Skeletal muscle satellite cell (primary cell): ENCODE data around the gene CFAP54.

Source experiments
- H3K27me3 ChIP-seq: 2 replicates; pipeline ENCODE4 v1.7.0; 2013; ENCODE audit warnings: low read length; ENCODE audit not compliant: control insufficient read depth, insufficient read depth
- H3K36me3 ChIP-seq: 2 replicates; pipeline ENCODE4 v1.7.0; 2013; ENCODE audit warnings: mild to moderate bottlenecking, control low read depth, low read length; ENCODE audit not compliant: insufficient read depth
- H3K4me1 ChIP-seq: 2 replicates; pipeline ENCODE4 v1.7.0; 2013; ENCODE audit warnings: low read length; ENCODE audit not compliant: control insufficient read depth, insufficient read depth
- H3K4me2 ChIP-seq: 2 replicates; pipeline ENCODE4 v1.7.0; 2013; ENCODE audit warnings: mild to moderate bottlenecking, low read length
- H3K4me3 ChIP-seq: 2 replicates; pipeline ENCODE4 v1.7.0; 2013; ENCODE audit warnings: low read length
- H3K9ac ChIP-seq: 2 replicates; pipeline ENCODE4 v1.7.0; 2013; ENCODE audit warnings: mild to moderate bottlenecking, low read depth, low read length, moderate library complexity
- H3K9me3 ChIP-seq: replicated peaks from 2 replicates; pipeline ENCODE4 v1.7.0; 2013; ENCODE audit warnings: mild to moderate bottlenecking, control low read depth, low read length

CFAP54 gene

DNA sequence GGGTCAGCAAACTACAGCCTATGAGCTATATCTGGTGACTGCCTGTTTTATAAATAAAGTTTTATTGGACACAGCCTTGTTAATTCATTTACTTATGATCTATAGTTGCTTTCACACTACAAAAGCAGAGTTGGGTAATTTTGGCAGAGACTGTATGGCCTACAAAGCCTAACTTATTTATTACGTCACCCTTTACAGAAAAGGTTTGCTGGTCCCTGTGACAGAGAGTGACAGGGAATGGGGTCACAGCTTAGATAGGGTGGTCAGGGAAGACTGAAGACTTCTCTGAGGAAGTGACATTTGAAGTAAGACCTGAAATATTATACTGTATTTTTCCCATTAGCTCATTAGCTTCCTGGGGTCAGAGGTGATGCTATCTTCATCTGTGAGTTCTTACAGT is 342.0 kb downstream of the CFAP54 start:
- Histone ChIP-seq H3K4me2 (no peak overlapping the region), H3K4me3 (no peak overlapping the region), H3K36me3 (no peaks in the 10 kb centered on the region), H3K4me1 (no peaks in the 10 kb centered on the region), H3K9ac (no peak overlapping the region), H3K9me3 (no peaks in the 10 kb centered on the region), H3K27me3 (no peaks in the 10 kb centered on the region)

DNA sequence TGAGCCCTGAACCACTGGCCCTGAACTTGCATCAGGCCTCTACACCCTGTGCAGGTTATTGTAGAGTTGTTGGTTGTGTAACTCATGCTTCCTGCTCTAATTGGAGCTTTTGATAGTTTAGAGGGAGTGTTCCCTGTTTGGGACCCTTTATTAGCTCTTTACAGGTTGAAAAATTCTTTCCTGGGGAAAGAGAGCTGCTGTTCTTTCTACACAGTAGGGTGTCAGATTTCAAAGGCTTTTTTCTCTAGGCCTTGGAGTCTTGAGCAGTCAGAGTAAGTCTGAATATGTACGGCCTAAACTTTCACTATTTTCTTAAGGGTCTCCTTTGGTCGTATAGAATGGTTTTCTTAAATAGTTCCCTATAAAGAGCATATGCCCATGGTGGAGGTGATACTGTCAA is 356.9 kb downstream of the CFAP54 start:
- H3K4me2 ChIP-seq: no peak overlapping the region
- no peak overlapping the region for H3K9ac ChIP-seq
- H3K4me3 ChIP-seq: no peak overlapping the region
- no peaks in the 10 kb centered on the region for H3K4me1 ChIP-seq
- no peaks in the 10 kb centered on the region for H3K27me3 ChIP-seq
- no peaks in the 10 kb centered on the region for H3K9me3 ChIP-seq
- H3K36me3 ChIP-seq: no peaks in the 10 kb centered on the region

GRCh38 chr12:96850676-96851075 is 361.3 kb downstream of the CFAP54 start:
- Histone ChIP-seq H3K4me1 (no peaks in the 10 kb centered on the region), H3K4me3 (no peak overlapping the region), H3K27me3 (no peaks in the 10 kb centered on the region), H3K4me2 (no peak overlapping the region), H3K9me3 (no peaks in the 10 kb centered on the region), H3K36me3 (no peaks in the 10 kb centered on the region), H3K9ac (no peak overlapping the region)

- Histone ChIP-seq H3K9ac (no peak overlapping the region), H3K36me3 (no peaks in the 10 kb centered on the region), H3K9me3 (no peaks in the 10 kb centered on the region), H3K4me3 (no peak overlapping the region), H3K4me1 (peaks cover 6% of the 10 kb centered on the region), H3K4me2 (no peak overlapping the region), H3K27me3 (no peaks in the 10 kb centered on the region)
Measured at GRCh38 chr12:96858162-96858561, 368.8 kb downstream of the CFAP54 start.

DNA sequence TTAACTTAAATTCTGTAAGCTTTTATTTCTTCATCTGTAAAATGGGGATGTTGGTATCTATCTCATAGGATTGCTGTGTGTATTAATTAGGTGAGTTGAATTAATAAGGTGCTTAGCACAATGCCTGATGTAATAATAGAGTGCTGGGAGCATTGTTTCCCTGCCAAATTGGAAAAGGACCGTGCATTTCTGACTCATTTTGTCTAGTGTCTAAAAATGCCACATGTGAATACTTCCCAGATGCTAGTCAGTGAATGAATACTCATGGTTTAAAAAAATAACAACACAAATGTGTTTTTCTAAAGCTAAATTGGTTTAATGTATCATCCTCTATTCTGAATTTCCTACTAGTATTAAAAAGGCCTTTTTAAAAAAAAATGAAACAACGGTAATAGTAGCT is 372.3 kb downstream of the CFAP54 start:
- Histone ChIP-seq H3K9me3 (no peaks in the 10 kb centered on the region), H3K4me3 (no peak overlapping the region), H3K4me2 (no peak overlapping the region), H3K27me3 (no peaks in the 10 kb centered on the region), H3K9ac (no peak overlapping the region), H3K4me1 (peaks cover 6% of the 10 kb centered on the region), H3K36me3 (no peaks in the 10 kb centered on the region)

GRCh38 chr12:96862326-96862725 is 372.9 kb downstream of the CFAP54 start:
- Histone ChIP-seq H3K36me3 (no peaks in the 10 kb centered on the region), H3K4me3 (no peak overlapping the region)

DNA sequence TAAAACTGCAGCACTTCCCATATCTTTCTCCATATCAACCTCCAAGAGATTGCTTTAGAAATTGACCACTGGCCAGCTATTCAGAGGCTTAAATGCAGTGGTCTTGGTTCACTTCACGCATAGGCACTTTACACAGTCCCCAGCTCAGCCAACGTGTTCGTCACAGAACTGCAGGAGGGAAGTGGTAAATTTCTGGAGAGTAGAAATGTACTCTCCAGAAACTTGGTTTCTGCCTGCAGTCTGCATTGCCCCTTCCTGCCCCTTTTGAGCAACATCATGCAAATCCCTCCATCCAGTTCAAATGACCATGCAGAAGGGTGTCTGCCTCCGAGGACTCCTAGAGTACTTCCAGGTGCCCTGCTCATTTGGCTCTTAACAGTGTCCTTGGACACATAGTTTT is 375.0 kb downstream of the CFAP54 start:
- Histone ChIP-seq H3K9ac (no peak overlapping the region), H3K4me1 (peaks cover 6% of the 10 kb centered on the region), H3K4me3 (no peak overlapping the region), H3K27me3 (no peaks in the 10 kb centered on the region), H3K36me3 (no peaks in the 10 kb centered on the region), H3K9me3 (no peaks in the 10 kb centered on the region), H3K4me2 (no peak overlapping the region)

More at GRCh38 chr12:96862326-96862725, 372.9 kb downstream of the CFAP54 start:
- H3K4me2 ChIP-seq: no peak overlapping the region
- no peak overlapping the region for H3K9ac ChIP-seq
- H3K4me1 ChIP-seq: peaks cover 6% of the 10 kb centered on the region
- no peaks in the 10 kb centered on the region for H3K9me3 ChIP-seq
- H3K27me3 ChIP-seq: no peaks in the 10 kb centered on the region

DNA sequence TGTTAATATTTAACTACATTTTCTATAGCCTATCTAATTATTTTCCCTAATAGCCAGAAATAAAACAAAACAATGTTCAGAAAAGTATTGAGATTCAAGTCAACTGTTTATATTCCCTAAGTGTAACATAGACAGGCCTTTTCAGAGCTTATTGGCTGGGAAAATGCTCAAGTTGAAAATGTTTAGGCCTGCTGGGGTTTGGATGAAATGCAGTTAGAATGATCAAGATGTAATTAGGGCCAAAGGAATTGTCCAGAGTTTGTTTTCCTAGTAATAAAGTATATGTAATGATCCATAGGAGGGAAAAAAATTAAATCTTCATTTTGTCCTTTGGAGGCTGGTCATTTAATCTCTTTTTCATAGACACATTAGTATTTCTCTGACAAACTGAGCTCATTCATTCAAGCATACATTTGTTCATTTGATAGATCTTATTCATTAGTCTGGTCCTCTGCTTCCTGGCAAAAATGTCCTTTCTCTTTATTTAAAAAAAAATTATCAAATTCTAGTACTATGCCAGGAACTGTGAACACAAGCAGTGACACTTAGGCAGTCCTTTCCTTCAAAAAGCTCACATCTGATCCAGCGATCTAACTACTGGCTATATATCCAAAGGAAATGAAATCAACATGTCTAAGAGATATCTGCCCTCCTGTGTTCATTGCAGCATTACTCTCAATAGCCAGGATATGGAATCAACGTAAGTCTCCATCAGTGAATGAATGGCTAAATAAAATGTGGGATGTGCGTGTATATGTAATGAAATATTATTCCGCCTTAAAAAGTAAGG is 377.6 kb downstream of the CFAP54 start:
- Histone ChIP-seq H3K27me3 (no peaks in the 10 kb centered on the region), H3K36me3 (no peaks in the 10 kb centered on the region), H3K9ac (no peak overlapping the region), H3K4me2 (no peak overlapping the region), H3K4me3 (no peak overlapping the region), H3K9me3 (peaks cover 1% of the 10 kb centered on the region), H3K4me1 (peaks cover 6% of the 10 kb centered on the region)

DNA sequence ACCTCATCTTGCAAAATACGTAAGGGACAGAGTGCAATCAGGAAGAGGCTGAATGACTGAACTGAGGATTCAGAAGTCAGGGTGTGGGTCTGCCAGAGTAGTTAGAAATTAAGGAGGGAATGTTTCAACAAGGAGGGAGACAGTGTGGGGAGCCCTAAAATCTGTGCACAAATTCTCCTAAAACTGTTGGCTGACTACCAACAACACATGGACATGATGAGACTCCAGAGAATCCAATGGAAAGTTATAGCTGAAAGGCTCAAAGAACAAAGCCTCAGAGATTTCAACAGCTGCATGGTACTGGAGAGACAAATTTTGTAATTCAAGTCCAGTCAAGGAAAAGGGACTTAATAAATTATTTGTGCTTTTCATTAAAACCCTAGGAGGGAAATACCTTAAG is 381.6 kb downstream of the CFAP54 start:
- Histone ChIP-seq H3K9me3 (peaks cover 3% of the 10 kb centered on the region), H3K4me2 (no peak overlapping the region), H3K27me3 (no peaks in the 10 kb centered on the region), H3K9ac (no peak overlapping the region), H3K36me3 (no peaks in the 10 kb centered on the region), H3K4me1 (no peaks in the 10 kb centered on the region), H3K4me3 (no peak overlapping the region)

- Histone ChIP-seq H3K4me1 (no peaks in the 10 kb centered on the region), H3K4me2 (no peak overlapping the region), H3K9ac (no peak overlapping the region), H3K27me3 (no peaks in the 10 kb centered on the region), H3K4me3 (no peak overlapping the region), H3K9me3 (peaks cover 3% of the 10 kb centered on the region), H3K36me3 (no peaks in the 10 kb centered on the region)
Measured at GRCh38 chr12:96872961-96873360, 383.6 kb downstream of the CFAP54 start.

GRCh38 chr12:96874211-96874610 is 384.8 kb downstream of the CFAP54 start:
- Histone ChIP-seq H3K36me3 (no peaks in the 10 kb centered on the region), H3K9me3 (peaks cover 3% of the 10 kb centered on the region), H3K9ac (no peak overlapping the region), H3K27me3 (no peaks in the 10 kb centered on the region), H3K4me1 (peaks cover 10% of the 10 kb centered on the region), H3K4me2 (no peak overlapping the region), H3K4me3 (no peak overlapping the region)

DNA sequence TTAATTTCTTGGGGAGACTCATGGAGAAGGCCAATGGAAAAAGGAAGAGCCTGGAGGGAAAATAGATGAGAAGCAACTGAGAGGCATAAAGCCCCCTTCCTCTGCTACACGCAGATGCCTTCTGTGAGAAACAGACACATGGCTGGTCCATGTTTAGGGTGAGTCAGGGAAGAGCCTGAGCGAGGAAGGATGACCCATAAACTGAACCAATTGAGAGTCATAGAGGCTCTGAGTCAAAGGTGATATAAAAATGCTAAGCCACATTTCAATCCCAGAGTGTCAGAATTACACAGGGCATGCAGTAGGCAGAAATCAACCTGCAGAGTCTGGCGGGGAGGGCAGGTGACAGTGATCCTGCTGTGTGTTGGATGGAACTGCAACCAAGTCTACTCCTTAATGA is 387.6 kb downstream of the CFAP54 start:
- H3K36me3 ChIP-seq: no peaks in the 10 kb centered on the region
- H3K27me3 ChIP-seq: no peaks in the 10 kb centered on the region
- peaks cover 14% of the 10 kb centered on the region for H3K4me1 ChIP-seq
- H3K4me3 ChIP-seq: no peak overlapping the region
- peaks cover 2% of the 10 kb centered on the region for H3K9me3 ChIP-seq
- no peak overlapping the region for H3K4me2 ChIP-seq
- no peak overlapping the region for H3K9ac ChIP-seq
